Vagina (tissue), 2 donors: ENCODE data around the gene GALNTL6.

Experiments used
- POLR2A ChIP-seq, 2 donors: fragments of 450-650 bp; IDR thresholded peaks; one replicate each; pipeline ENCODE4 v1.6.1; 2017; ENCODE audit warnings: antibody characterized with exemption in 2 of 2, mild to moderate bottlenecking in 2 of 2, moderate library complexity in 2 of 2
- POLR2AphosphoS5 ChIP-seq, 2 donors: sonication (generic); formaldehyde crosslinking; IDR thresholded peaks; one replicate each; pipeline ENCODE4 v1.9.0; 2017; ENCODE audit warnings: antibody characterized with exemption in 2 of 2, mild to moderate bottlenecking in 2 of 2, low read depth in 1 of 2; ENCODE audit not compliant: insufficient read depth in 1 of 2
- TF ChIP-seq, protein P1 (sequence below), 3 experiments: fragments of 450-650 bp in 2 of 3; fragments of 200-600 bp in 1 of 3; sonication (generic) in 1 of 3; IDR thresholded peaks; one replicate each; pipeline ENCODE4 v1.5.1; 2017 to 2019; ENCODE audit warnings: antibody characterized with exemption in 3 of 3, mild to moderate bottlenecking in 2 of 3, moderate library complexity in 2 of 3

DNA sequence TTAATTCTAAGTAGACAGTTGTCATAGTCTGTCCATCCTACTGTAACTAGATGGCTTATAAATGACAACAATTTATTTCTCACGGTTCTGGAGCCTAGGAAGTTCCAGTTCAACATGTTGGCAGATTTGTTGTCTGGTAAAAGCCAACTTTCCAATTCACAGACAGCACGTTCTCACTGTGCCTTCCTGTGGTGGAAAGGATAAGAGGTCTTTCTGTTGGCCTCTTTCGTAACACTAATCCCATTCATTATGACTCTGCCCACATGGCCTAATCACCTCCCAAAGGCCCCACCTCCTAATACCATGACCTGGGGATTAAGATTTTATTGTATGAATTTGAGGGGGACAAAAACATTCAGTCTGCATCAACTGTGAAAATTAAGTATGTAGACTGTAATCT is 83.2 kb downstream of the GALNTL6 start:
- TF ChIP-seq, protein P1, sequence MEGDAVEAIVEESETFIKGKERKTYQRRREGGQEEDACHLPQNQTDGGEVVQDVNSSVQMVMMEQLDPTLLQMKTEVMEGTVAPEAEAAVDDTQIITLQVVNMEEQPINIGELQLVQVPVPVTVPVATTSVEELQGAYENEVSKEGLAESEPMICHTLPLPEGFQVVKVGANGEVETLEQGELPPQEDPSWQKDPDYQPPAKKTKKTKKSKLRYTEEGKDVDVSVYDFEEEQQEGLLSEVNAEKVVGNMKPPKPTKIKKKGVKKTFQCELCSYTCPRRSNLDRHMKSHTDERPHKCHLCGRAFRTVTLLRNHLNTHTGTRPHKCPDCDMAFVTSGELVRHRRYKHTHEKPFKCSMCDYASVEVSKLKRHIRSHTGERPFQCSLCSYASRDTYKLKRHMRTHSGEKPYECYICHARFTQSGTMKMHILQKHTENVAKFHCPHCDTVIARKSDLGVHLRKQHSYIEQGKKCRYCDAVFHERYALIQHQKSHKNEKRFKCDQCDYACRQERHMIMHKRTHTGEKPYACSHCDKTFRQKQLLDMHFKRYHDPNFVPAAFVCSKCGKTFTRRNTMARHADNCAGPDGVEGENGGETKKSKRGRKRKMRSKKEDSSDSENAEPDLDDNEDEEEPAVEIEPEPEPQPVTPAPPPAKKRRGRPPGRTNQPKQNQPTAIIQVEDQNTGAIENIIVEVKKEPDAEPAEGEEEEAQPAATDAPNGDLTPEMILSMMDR (IDR thresholded peaks at IDR 0.05) = no peak
- TF ChIP-seq POLR2AphosphoS5 (IDR thresholded peaks at IDR 0.05; ENCODE audit: insufficient read depth in 1 of 2, low read depth in 1 of 2) (no peak), POLR2A (IDR thresholded peaks at IDR 0.05) (no peak)
